Natural killer cell treated with Interleukin-12 subunit alpha and Interleukin-12 subunit beta and Interleukin-15 and Interleukin-18, amount 100 ng/mL, for 72 hours (primary cell): ENCODE results near the gene CIB1. TPM values are rescaled to one million over a fixed set of nuclear protein-coding genes. Genes with fewer than 3 reads are reported as not detected.
"Not testable (repeated sequence)": the region's sequence is repeated elsewhere in the genome, so short reads cannot be mapped to it uniquely, and the experiment has no call there.

Source experiments
- ATAC-seq, 2 donors: fragments of 150-1000 bp; cut with Tn5 transposase in 1 of 2; sonication (Bioruptor Pico), chemical (Tn5 transposase) in 1 of 2; 2 replicates each; pipeline ENCODE4 v1.10.0; 2021
- DNase-seq: peaks from one replicate; pipeline ENCODE4 v3.0.0; 2022; ENCODE audit warnings: low spot score
- H3K27ac Mint-ChIP-seq, 2 donors: 1 replicate in 1 of 2; 2 replicates in 1 of 2; pipeline ENCODE4 v1.8.0; 2022; ENCODE audit warnings: mixed read lengths in 2 of 2, mild to moderate bottlenecking in 1 of 2, moderate library complexity in 1 of 2
- H3K27me3 Mint-ChIP-seq, 2 donors: 1 replicate in 1 of 2; 2 replicates in 1 of 2; pipeline ENCODE4 v1.8.0; 2022; ENCODE audit warnings: mixed read lengths in 2 of 2
- H3K36me3 Mint-ChIP-seq: one replicate; pipeline ENCODE4 v1.8.0; 2022; ENCODE audit warnings: mixed read lengths
- H3K4me1 Mint-ChIP-seq, 2 donors: 1 replicate in 1 of 2; 2 replicates in 1 of 2; pipeline ENCODE4 v1.8.0; 2022; ENCODE audit warnings: low read depth in 2 of 2, mixed read lengths in 2 of 2, mild to moderate bottlenecking in 1 of 2
- H3K4me3 Mint-ChIP-seq: one replicate; pipeline ENCODE4 v1.8.0; 2022; ENCODE audit warnings: mixed read lengths
- H3K9me3 Mint-ChIP-seq: 2 replicates; pipeline ENCODE4 v1.8.0; 2022; ENCODE audit warnings: mixed read lengths
- total RNA-seq, 2 donors: library from RNA; stranded (reverse); gene quantifications; one replicate each; pipeline ENCODE4 v1.2.3, GENCODE V29; 2022

The CIB1 gene
- total RNA-seq, 2 donors from 2014 or later = 86.1 to 119 TPM

DNA sequence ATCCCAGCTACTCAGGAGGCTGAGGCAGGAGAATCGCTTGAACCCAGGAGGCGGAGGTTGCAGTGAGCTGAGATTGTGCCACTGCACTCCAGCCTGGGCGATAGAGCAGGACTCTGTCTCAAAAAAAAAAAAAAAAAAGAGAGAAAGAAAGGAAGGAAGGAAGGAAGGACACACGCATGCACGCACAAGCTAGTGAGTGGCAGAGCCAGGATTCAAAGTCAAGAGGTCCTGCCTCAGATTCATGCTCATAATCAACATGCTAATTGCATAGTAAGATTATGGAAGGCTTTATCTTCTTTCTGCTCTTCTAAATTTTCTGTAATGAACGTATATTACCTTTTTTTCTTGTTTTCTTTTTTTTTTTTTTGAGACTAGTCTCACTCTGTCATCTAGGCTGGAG, 27.0 kb upstream of the CIB1 start:
- H3K36me3 Mint-ChIP-seq, H3K27ac Mint-ChIP-seq, H3K9me3 Mint-ChIP-seq, ATAC-seq, DNase-seq, H3K4me3 Mint-ChIP-seq, H3K27me3 Mint-ChIP-seq: not testable (repeated sequence)
- H3K4me1 Mint-ChIP-seq = peaks cover 10 to 18% of the 10 kb centered on the region in 2 donors

DNA sequence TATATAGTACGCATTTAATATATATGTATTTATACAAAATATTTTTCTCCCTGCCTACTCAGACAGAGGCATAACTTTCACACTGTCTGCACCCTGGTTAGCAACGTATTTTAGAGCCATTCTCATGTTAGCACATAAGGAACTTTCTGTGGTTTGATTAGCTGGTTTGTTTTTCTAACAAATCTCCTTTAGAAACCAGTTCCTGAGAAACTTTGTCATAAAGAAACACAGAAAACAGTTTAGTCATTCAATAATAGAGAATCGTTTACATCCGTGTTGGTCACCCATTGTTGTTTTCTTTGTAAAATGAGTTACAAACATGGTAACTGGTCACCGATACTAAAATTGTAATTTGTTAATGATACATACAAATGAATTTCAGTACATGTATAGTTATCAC, 25.8 kb upstream of the CIB1 start:
- ATAC-seq (peak in 1 of 2 donors; percentile 81), DNase-seq (no peak)
- Mint-ChIP-seq H3K27ac (no peak overlapping the region), H3K9me3 (no peaks in the 10 kb centered on the region), H3K36me3 (no peaks in the 10 kb centered on the region), H3K27me3 (no peaks in the 10 kb centered on the region), H3K4me1 (peaks cover 4 to 12% of the 10 kb centered on the region in 2 donors), H3K4me3 (peak overlapping the region; percentile 40)

DNA sequence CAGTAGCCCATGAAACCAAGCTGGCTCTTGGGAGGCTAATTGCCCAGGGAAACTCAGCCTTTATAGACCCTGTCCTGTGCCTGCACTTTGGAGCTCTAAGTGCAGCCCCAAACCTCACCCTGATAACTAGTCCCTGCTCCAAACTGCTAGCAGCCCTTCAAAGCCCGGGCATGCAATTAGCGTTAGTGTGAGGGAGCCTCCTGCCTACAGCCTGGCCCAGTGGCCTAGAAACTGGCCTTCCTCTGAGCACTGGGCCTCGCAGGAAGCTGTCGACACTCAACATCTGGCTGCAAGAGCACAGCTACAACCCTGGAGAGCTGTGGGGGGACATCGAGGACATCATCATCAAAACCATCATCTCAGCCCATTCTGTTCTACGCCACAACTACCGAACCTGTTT, 24.0 kb upstream of the CIB1 start:
- Mint-ChIP-seq H3K9me3 (no peaks in the 10 kb centered on the region), H3K27me3 (no peaks in the 10 kb centered on the region), H3K4me3 (no peak overlapping the region), H3K27ac (peak overlapping the region in 1 of 2 donors; percentile 27), H3K4me1 (peaks cover 0 to 7% of the 10 kb centered on the region in 2 donors), H3K36me3 (no peaks in the 10 kb centered on the region)
- no peak for DNase-seq
- no peak for ATAC-seq

DNA sequence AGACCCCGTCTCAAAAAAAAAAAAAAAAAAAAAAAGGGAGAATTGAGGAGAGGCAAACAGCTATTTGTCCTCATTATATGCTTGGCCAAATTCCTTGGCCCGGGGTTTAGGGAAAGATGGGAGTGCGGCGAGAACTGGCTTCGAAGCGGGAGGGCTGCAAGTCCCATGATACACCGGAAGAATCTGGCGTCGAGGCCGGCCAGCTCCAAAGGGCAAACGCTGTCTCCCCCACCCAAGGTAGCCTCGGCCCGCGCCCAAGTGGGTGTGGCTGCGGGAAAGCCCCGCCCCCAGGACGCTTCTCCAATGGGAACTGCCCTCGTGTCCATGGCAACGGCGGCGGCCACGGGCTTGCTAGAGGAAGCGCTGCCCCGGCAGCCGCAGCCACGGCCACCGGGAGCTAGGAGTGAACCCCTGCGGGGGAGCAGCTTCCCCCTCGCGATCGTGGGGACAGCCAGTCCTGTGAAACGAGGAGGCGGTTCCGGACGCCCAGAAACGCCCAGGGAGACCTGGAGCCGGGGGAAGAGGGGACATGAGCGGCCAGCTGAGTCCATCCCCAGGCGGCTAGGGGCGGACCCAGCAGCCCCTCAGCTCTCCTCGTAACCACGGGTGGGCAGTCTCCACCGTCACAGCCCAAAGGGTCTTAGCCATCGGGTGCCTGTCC, 15.6 kb upstream of the CIB1 start, which contains the start of gene TTLL13:
TSS of gene TTLL13 (plus strand) at position 354 of the 661 bp plus-strand sequence. CDS start 1,075 bp downstream, outside the sequence.
- H3K4me3 Mint-ChIP-seq = peak within 1 kb of the TSS; percentile 74
- H3K4me1 Mint-ChIP-seq = peaks cover 9 to 16% of the 10 kb centered on the region in 2 donors
- H3K9me3 Mint-ChIP-seq = no peaks in the 10 kb centered on the region
- H3K27me3 Mint-ChIP-seq = no peaks in the 10 kb centered on the region
- DNase-seq (peak; percentile 94), ATAC-seq (peak; percentile 88 to 95)
- peak within 1 kb of the TSS in 1 of 2 donors; percentile 57 for H3K27ac Mint-ChIP-seq
- H3K36me3 Mint-ChIP-seq = no peaks in the 10 kb centered on the region

GRCh38 chr15:90248789-90249202, 15.1 kb upstream of the CIB1 start:
- Mint-ChIP-seq H3K4me3 (peak overlapping the region; percentile 74), H3K27ac (peak overlapping the region in 1 of 2 donors; percentile 57), H3K4me1 (peaks cover 9 to 16% of the 10 kb centered on the region in 2 donors), H3K27me3 (no peaks in the 10 kb centered on the region), H3K9me3 (no peaks in the 10 kb centered on the region), H3K36me3 (no peaks in the 10 kb centered on the region)
- DNase-seq = no peak
- no peak for ATAC-seq

- no peaks in the 10 kb centered on the region for H3K27me3 Mint-ChIP-seq
- no peak for ATAC-seq
These were observed 10.3 kb upstream of the CIB1 start for GRCh38 chr15:90243943-90244639.

DNA sequence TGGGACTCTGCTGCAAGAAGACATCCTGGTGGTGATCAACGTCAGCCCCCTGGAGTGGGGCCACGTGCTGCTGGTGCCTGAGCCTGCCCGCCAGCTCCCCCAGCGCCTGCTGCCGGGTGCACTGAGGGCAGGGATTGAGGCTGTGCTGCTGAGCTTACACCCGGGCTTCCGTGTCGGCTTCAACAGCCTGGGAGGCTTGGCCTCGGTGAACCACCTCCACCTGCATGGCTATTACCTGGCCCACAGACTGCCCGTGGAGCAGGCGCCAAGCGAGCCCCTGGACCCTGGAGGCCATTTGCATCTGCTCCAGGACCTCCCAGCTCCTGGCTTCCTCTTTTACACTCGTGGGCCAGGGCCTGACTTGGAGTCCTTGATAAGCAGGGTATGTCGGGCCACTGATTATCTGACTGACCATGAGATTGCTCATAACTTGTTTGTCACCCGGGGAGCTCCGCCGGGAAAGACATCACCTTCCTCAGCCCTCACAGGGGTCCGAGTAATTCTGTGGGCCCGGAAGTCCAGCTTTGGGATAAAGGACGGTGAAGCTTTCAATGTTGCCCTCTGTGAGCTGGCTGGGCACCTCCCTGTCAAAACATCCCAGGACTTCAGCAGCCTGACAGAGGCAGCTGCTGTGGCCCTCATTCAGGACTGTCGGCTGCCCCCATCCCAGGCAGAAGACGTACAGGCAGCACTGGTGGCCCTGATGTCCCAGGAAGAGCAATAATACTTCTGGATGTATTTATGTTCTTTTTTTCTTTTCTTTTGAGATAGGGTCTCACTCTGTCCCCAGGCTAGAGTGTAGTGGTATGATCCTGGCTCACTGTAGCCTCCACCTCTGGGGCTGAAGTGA, 7.8 kb upstream of the CIB1 start:
- no peak overlapping the region for H3K4me3 Mint-ChIP-seq
- DNase-seq (no peak), ATAC-seq (peak in 1 of 2 donors; percentile 36)
- no peaks in the 10 kb centered on the region for H3K9me3 Mint-ChIP-seq
- H3K27me3 Mint-ChIP-seq = no peaks in the 10 kb centered on the region
- no peaks in the 10 kb centered on the region for H3K36me3 Mint-ChIP-seq
- no peak overlapping the region for H3K27ac Mint-ChIP-seq
- H3K4me1 Mint-ChIP-seq = peaks cover 0 to 3% of the 10 kb centered on the region in 2 donors

More at GRCh38 chr15:90243943-90244639, 10.3 kb upstream of the CIB1 start:
- H3K36me3 Mint-ChIP-seq = no peaks in the 10 kb centered on the region
- H3K4me1 Mint-ChIP-seq = peaks cover 0 to 7% of the 10 kb centered on the region in 2 donors
- no peak overlapping the region for H3K27ac Mint-ChIP-seq
- no peak for DNase-seq
- no peak overlapping the region for H3K4me3 Mint-ChIP-seq
- H3K9me3 Mint-ChIP-seq = no peaks in the 10 kb centered on the region

DNA sequence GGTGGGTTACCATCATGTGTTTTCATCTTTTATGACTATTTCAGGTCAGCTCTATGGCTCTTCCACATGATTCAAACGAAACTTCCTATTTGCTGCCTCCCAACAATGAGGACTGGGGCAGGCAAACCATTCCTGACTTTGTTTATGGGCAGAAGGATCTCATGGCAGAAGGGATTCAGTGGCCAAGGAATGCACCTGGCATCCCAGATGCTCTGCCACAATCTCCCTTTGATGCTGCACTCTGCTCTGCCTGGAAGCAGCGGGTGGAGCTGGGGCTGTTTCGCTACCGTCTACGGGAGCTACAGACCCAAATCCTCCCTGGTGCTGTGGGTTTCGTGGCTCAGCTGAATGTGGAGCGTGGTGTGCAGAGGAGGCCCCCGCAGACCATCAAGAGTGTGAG, 7.1 kb upstream of the CIB1 start:
- ATAC-seq (no peak), DNase-seq (no peak)
- Mint-ChIP-seq H3K36me3 (no peaks in the 10 kb centered on the region), H3K4me1 (peaks cover 0 to 7% of the 10 kb centered on the region in 2 donors), H3K4me3 (no peak overlapping the region), H3K27ac (no peak overlapping the region), H3K9me3 (no peaks in the 10 kb centered on the region), H3K27me3 (no peaks in the 10 kb centered on the region)

DNA sequence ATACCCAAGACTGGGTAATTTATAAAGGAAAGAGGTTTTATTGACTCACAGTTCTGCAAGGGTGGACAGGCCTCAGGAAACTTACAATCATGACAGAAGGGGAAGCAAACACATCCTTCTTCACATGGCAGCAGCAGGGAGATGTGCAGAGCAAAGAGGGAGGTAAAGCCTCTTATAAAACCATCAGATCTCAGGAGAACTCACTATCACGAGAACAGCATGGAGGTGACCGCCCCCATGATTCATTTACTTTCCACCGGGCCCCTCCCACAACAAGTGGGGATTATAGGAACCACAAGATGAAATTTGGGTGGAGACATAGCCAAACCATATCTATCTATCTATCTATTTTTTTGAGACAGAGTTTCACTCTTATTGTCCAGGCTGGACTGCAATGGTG, 5.6 kb upstream of the CIB1 start:
- no peak for ATAC-seq
- Mint-ChIP-seq H3K4me3 (no peak overlapping the region), H3K4me1 (peaks cover 9 to 15% of the 10 kb centered on the region in 2 donors), H3K27me3 (no peaks in the 10 kb centered on the region), H3K36me3 (no peaks in the 10 kb centered on the region), H3K27ac (no peak overlapping the region), H3K9me3 (no peaks in the 10 kb centered on the region)
- no peak for DNase-seq

DNA sequence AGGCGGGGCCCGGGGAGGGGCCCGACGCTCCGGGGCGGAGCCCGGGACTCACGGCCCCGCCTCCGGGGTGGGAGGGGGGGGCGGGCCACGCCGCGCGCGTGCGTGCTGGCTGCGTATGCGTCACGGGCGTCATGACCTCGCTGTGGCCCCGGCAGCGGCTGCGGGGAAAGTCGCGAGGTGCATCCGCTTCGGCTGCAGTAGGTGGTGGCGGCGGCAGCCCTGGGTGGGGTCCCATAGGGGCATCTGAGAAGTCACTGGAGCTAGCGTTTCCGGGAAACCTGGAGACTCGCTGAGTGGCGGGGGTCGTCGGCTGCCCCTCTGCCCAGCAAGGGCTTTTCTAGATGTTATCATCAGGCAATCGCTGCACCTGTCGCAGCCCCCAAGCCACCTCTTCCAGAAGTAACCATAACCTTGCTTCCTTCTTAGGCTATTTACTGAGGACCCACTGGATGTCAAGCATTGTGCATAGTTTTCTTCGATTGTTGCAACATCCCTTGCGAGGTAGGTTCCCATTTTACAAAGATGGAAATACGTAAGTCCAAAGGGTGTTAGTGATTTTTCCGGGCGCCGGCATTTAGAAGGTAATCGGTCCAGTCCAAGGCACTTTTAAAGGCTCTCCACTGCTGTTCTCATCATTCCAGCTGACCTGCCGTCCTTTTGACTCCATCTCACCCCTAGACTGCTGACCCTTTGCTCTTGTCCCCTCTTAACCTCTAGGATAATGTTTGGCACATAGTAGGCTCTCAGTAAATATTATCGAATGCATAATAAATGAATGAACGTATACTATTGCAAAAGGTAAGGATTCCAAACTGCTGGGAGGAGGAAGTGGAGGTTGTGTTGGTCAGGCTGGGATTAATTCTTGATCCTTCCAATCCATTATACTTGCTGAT, 601 bp upstream of the CIB1 start, which contains the start of gene GDPGP1:
TSS of gene GDPGP1 (plus strand) at position 114 of the 893 bp plus-strand sequence. CDS start 6,700 bp downstream, outside the sequence.
- H3K27me3 Mint-ChIP-seq = no peaks in the 10 kb centered on the region
- H3K4me1 Mint-ChIP-seq = peaks cover 35 to 40% of the 10 kb centered on the region in 2 donors
- H3K36me3 Mint-ChIP-seq = peaks cover 4% of the 10 kb centered on the region
- H3K27ac Mint-ChIP-seq = peak within 1 kb of the TSS; percentile 93 to 94
- ATAC-seq = no peak
- peak within 1 kb of the TSS; percentile 87 for H3K4me3 Mint-ChIP-seq
- no peaks in the 10 kb centered on the region for H3K9me3 Mint-ChIP-seq
- DNase-seq = no peak

DNA sequence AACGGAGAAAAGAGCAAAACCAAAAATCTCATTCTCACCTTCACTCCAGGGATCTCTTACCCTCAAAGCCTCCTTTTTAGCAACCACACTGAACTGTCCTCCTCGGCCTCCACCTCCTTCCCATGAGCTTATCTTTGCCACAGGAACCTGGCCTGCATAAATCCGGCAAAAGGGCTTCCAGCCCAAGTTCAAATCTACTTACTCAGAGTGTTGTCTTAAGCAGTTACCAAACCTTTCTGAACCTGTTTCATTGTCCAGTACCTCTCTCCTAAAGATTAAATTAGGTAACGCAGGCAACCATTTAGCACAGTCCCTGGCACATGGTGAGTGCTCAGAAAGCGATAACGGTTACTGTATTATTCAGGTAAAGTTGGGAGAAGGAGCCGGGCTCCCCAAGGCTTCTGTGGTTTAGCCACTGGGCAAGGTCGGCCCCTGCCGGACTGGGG, 777 bp downstream of the CIB1 start:
- Mint-ChIP-seq H3K36me3 (peaks cover 4% of the 10 kb centered on the region), H3K4me3 (peak overlapping the region; percentile 87), H3K27ac (peak overlapping the region; percentile 93 to 94), H3K27me3 (no peaks in the 10 kb centered on the region), H3K9me3 (no peaks in the 10 kb centered on the region), H3K4me1 (peaks cover 32 to 40% of the 10 kb centered on the region in 2 donors)
- DNase-seq = no peak
- ATAC-seq = no peak

DNA sequence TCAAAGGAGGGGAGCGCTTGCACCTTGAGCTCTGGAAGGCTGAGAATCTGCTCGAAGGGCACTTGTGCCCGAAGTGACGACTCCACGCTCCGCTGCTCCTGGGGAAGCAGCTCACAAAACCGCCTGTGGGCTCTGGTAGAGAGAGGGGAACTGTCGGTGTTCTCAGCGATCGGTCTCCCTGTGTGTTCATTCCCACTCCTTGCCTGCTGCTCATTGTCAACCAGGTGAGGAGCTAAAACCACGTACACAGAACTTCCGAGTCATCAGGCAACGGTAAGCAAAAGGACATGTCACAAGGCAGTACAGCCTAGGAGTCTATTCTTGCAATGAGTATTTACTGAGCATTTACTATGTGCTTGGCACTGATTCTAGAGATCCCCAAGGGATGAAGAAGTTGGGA, 1.5 kb downstream of the CIB1 start:
- DNase-seq = no peak
- Mint-ChIP-seq H3K4me3 (peak overlapping the region; percentile 87), H3K36me3 (peaks cover 4% of the 10 kb centered on the region), H3K27me3 (no peaks in the 10 kb centered on the region), H3K9me3 (no peaks in the 10 kb centered on the region), H3K27ac (peak overlapping the region; percentile 93 to 94), H3K4me1 (peaks cover 32 to 40% of the 10 kb centered on the region in 2 donors)
- no peak for ATAC-seq
